ENCODE results near the gene MYMX.
A peak's percentile ranks its signal among the peaks of the same experiment; 100 is the strongest.

Gene MYMX

DNA sequence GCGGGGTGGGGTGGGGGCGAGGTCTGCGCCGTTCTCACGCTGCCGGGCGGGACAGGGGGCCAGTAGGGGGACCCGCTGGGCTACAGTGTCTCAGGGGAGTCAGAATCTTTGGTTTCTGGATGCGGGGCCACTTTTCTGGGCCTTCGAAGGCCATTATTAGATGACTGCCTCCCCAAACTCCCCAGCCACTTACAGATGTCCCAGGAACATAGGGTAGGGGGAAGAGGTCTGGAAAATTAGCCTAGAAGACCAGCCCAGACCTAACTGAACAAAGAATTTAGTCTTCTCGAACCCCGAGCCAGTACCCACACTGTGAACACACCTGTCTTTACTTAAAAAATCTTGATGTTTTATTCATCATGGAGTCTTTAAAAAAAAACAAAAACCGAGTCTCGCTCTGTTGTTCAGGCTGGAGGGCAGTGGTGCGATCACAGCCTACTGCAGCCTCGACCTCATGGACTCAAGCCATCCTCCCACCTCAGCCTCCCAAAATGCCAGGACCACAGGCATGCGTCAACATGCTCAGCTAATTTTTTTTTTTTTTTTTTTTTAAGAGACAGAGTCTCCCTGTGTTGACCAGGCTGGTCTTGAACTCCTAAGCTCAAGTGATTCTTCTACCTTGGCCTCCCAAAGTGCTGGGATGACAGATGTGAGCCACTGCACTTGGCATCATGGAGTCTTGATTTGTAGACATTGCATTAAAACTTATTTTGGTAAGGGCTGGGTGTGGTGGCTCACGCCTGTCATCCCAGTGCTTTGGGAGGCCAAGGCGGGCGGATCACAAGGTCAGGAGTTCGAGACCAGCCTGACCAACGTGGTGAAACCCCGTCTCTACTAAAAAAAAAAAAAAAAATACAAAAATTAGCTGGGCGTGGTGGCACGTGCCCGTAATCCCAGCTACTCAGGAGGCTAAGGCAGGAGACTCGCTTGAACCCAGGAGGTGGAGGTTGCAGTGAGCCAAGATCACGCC lies 3.4 kb downstream of the MYMX start:
- Mint-ChIP-seq H3K36me3 (no peaks in the 10 kb centered on the region), H3K4me3 (peak overlapping the region; percentile 84), H3K27me3 (no peaks in the 10 kb centered on the region), H3K4me1 (peaks cover 30% of the 10 kb centered on the region), H3K9me3 (no peaks in the 10 kb centered on the region), H3K27ac (no peak overlapping the region)
- DNase-seq (ENCODE audit: low spot score in 2 of 2) (no peak), ATAC-seq (ENCODE audit: low read depth) (no peak)

DNA sequence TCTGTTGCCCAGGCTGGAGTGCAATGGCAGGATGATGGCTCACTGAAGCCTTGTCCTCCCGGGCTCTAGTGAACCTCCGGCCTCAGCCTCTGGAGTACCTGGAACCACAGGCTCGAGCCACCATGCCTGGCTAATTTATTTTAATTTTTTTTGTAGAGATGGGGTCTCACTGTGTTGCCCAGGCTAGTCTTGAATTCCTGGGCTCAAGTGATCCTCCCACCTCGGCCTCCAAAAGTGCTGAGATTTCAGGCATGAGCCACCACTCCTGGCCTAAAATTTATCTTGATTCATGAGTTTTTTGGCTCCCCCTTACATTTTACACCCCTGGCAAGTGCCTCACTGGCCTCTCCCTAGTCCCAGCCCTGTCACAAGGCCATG lies 4.2 kb downstream of the MYMX start:
- DNase-seq (ENCODE audit: low spot score in 2 of 2) (no peak), ATAC-seq (ENCODE audit: low read depth) (no peak)
- H3K27ac Mint-ChIP-seq: no peak overlapping the region
- H3K27me3 Mint-ChIP-seq: no peaks in the 10 kb centered on the region
- peak overlapping the region; percentile 21 for H3K4me3 Mint-ChIP-seq
- no peaks in the 10 kb centered on the region for H3K9me3 Mint-ChIP-seq
- H3K36me3 Mint-ChIP-seq: no peaks in the 10 kb centered on the region
- H3K4me1 Mint-ChIP-seq: peaks cover 30% of the 10 kb centered on the region

GRCh38 chr6:44221291-44221960 lies 4.7 kb downstream of the MYMX start:
- Mint-ChIP-seq H3K27ac (no peak overlapping the region), H3K36me3 (no peaks in the 10 kb centered on the region), H3K9me3 (no peaks in the 10 kb centered on the region), H3K27me3 (no peaks in the 10 kb centered on the region), H3K4me3 (peak overlapping the region; percentile 21), H3K4me1 (peaks cover 30% of the 10 kb centered on the region)
- peak; percentile 61 for ATAC-seq (ENCODE audit: low read depth)
- peak; percentile 64 to 68 for DNase-seq (ENCODE audit: low spot score in 2 of 2)

DNA sequence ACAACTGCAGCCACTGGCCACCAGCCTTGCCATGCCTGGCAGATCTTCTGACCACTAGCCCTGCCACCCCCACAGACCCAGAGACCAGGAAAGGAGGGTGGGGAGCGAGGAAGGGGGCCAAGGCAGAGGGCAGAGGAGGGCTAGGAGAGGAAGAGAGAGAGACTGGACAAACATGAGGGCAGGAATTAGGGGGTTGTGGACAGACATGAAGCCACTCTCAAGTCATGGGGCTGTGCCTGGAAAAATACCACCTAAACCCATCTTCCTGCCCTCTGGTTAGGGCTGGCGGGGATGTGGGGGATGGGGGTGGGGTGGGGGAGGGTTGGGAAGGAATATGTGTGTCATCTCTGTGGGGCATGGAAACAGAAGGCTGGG lies 5.2 kb downstream of the MYMX start:
- Mint-ChIP-seq H3K9me3 (no peaks in the 10 kb centered on the region), H3K4me3 (no peak overlapping the region), H3K27me3 (no peaks in the 10 kb centered on the region), H3K4me1 (peaks cover 30% of the 10 kb centered on the region), H3K36me3 (no peaks in the 10 kb centered on the region), H3K27ac (no peak overlapping the region)
- DNase-seq (ENCODE audit: low spot score in 2 of 2): no peak
- ATAC-seq (ENCODE audit: low read depth): no peak

- no peaks in the 10 kb centered on the region for H3K27me3 Mint-ChIP-seq
- ATAC-seq (ENCODE audit: low read depth) (peak; percentile 2), DNase-seq (ENCODE audit: low spot score in 2 of 2) (no peak)
- peaks cover 30% of the 10 kb centered on the region for H3K4me1 Mint-ChIP-seq
- H3K9me3 Mint-ChIP-seq: no peaks in the 10 kb centered on the region
- H3K4me3 Mint-ChIP-seq: peak overlapping the region; percentile 88
- H3K36me3 Mint-ChIP-seq: no peaks in the 10 kb centered on the region
- H3K27ac Mint-ChIP-seq: peak overlapping the region; percentile 63
Measured at GRCh38 chr6:44222486-44223318, 6.0 kb downstream of the MYMX start.

DNA sequence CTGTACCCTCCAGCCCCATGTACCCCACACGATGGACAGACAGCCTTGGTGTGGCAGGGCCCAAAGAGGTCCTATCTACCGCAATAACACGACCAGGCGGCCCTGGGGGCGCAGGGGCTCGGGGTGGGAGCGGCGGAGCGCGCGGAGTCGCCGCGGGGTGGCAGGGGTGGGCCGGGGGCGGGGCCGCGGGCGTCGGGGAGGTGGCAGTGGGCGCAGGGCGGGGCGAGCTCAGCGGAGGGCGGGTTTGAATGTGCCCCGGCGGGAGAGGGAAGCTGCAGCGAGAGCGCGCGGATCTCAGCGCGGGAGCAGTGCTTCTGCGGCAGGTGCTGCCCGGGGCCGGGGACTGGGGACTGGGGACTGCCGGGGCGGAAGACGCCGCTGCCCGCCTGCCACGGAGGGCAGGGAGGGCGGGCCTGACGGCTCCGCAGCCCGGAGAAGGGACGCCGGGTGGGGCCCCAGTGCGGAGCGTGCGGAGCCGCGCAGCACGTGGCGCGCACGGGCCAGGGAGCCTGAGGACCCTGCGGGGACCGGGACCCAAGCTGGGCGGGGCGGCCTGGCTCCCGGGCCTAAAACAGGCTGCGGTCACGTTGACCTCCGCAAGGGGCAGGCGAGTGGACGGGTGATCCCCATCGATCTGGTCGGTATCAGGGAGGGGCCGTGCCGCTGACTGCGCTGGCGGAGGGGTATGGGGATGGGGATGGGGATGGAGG lies 6.7 kb downstream of the MYMX start, which contains the start of gene SLC29A1:
Gene SLC29A1, plus strand, starts transcription at position 277 of the 710 bp plus-strand sequence. CDS start 3,719 bp downstream, outside the sequence.
- DNase-seq (ENCODE audit: low spot score in 2 of 2) (peak; percentile 75 to 76), ATAC-seq (ENCODE audit: low read depth) (peak; percentile 83)
- H3K4me1 Mint-ChIP-seq: peaks cover 27% of the 10 kb centered on the region
- H3K4me3 Mint-ChIP-seq: peak within 1 kb of the TSS; percentile 88
- H3K27me3 Mint-ChIP-seq: no peaks in the 10 kb centered on the region
- H3K9me3 Mint-ChIP-seq: no peaks in the 10 kb centered on the region
- H3K36me3 Mint-ChIP-seq: no peaks in the 10 kb centered on the region
- peak within 1 kb of the TSS; percentile 63 for H3K27ac Mint-ChIP-seq

DNA sequence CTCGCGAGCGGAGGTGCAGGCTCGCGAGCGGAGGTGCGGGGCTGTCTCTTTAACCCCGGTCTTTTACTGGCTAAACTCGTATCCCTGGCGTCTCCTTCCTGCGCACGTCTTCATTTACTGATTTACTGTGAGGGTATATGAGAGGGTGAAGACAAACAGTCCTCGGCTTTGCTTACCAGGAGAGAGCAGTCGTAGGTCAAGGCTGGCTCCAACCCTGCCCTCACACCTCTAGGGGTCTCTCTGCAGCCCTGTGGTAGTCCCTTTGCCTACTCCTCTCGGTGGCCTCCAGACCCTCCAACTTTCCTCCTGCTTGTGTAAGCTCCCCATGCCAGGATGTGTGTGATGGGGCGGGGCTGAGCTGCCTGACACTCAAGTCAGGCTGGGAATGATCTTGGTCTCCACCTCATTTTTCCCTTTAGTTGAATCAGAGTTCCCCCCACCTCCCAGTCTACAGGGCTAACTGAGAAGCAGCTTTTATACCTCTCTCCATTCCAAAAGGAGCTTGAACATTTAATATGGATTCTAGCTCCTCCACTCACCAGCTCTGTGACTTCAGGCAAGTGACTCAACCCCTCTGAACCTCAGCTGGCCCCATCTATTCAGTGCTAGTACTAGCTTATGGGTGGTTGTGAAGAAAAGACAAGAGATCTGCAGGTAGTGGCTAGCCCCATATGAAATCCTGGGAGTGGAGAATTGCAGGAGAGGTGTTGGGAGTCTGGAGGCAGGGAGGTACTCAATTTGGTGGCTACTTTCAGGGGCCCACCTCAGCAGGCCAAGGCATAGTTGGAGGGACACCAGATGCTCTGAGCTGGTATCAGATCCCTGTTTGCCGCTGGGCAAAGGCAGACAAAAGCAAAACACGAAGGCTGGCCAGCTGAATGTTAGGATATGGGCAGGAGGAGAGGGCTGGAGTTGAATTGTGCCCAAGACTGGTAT lies 7.6 kb downstream of the MYMX start:
- ATAC-seq (ENCODE audit: low read depth) (no peak), DNase-seq (ENCODE audit: low spot score in 2 of 2) (no peak)
- H3K4me1 Mint-ChIP-seq: peaks cover 23% of the 10 kb centered on the region

DNA sequence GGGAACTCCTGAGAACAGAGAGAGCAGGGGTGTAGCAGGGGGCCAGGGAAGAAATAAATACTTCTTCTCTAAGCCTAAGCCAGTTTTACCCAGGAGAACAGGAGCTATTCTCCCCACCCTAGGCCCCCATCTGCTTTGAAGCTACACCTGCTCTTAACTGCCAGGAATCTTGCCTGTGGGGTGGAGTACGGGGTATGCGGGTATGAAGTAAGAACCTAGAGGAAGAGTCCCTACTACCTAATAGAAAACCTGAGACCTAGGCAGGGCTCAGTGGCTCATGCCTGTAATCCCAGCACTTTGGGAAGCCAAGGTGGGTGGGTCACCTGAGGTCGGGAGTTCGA lies 8.2 kb downstream of the MYMX start:
- no peaks in the 10 kb centered on the region for H3K36me3 Mint-ChIP-seq
- peaks cover 21% of the 10 kb centered on the region for H3K4me1 Mint-ChIP-seq
- no peaks in the 10 kb centered on the region for H3K9me3 Mint-ChIP-seq
- no peak for DNase-seq (ENCODE audit: low spot score in 2 of 2)
- H3K27ac Mint-ChIP-seq: no peak overlapping the region
- H3K27me3 Mint-ChIP-seq: no peaks in the 10 kb centered on the region
- ATAC-seq (ENCODE audit: low read depth): no peak
- no peak overlapping the region for H3K4me3 Mint-ChIP-seq

More for the DNA sequence above, 7.6 kb downstream of the MYMX start:
- no peaks in the 10 kb centered on the region for H3K36me3 Mint-ChIP-seq
- no peaks in the 10 kb centered on the region for H3K9me3 Mint-ChIP-seq
- no peak overlapping the region for H3K27ac Mint-ChIP-seq
- no peaks in the 10 kb centered on the region for H3K27me3 Mint-ChIP-seq
- peak overlapping the region; percentile 88 for H3K4me3 Mint-ChIP-seq

DNA sequence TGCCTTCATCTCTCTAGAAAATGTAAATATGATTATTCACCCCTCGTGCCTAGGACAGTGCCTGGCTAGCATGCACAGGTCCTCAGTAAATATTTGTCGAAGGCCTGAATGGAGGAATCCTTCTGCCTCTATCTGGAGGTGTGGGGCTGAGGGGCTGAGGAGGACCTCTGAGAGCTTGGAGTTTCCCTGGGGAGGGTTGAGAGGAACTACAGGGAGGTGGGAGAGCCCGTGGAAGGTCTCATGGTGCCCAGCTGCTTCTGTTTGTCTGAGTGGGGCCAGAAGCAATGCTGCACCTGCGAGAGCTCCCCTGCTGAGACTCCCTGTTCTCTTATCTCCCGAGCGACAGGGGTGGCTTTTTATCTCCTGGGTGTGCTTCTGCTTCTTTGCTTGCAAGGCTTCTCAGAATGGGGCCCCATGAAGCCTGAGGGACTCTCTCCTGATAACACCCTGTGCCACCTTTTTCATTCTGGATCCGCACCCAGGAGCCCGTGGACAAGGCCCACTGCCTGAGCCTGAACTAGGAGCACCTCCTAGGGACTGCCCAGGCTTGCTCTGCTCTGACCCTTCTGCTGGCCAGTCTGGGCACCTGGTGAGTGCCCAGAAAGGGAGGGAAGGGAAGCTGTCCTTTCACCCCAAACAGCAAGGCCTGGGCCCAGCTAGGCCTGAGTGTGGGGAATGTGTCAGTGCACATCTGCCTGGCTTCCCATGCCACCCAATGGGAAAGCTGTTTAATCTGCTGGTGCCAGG lies 9.0 kb downstream of the MYMX start:
- ATAC-seq (ENCODE audit: low read depth) (no peak), DNase-seq (ENCODE audit: low spot score in 2 of 2) (no peak)
- Mint-ChIP-seq H3K27me3 (no peaks in the 10 kb centered on the region), H3K4me1 (peaks cover 21% of the 10 kb centered on the region), H3K27ac (no peak overlapping the region), H3K9me3 (no peaks in the 10 kb centered on the region), H3K36me3 (no peaks in the 10 kb centered on the region), H3K4me3 (no peak overlapping the region)

- peaks cover 17% of the 10 kb centered on the region for H3K4me1 Mint-ChIP-seq
- no peak overlapping the region for H3K27ac Mint-ChIP-seq
- DNase-seq (ENCODE audit: low spot score in 2 of 2) (no peak), ATAC-seq (ENCODE audit: low read depth) (no peak)
- no peak overlapping the region for H3K4me3 Mint-ChIP-seq
- H3K9me3 Mint-ChIP-seq: no peaks in the 10 kb centered on the region
- H3K36me3 Mint-ChIP-seq: no peaks in the 10 kb centered on the region
- no peaks in the 10 kb centered on the region for H3K27me3 Mint-ChIP-seq
Measured at GRCh38 chr6:44226368-44227147, 9.8 kb downstream of the MYMX start.

DNA sequence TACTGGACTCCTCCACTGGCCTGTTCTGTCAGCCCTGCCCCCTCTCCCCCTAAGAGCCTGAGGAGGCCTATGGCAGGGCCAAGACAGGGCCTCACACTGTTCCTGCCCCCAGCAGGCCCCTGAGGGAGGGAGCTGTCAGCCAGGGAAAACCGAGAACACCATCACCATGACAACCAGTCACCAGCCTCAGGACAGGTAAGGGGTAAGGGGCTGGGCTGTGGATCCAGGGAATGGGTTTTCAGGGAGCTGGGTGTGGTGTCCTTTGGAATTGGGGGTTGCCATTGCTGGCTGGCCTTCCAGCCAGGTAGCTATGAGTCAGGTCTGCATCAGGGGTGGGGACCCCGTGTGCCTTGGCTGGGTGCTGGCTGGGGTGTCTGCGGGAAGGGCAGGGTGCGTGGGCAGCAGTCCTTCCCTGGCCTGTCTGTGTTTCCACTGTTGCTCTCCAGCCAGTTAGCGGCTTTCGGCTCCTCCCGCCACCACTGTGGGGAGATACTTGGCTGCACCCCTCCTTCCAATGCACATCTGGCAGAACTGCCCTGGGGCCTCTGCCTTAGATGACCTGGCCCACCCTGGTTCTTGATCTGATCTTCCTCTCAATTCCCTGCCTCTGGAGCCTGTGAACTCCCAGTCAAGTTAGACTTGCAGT lies 10.5 kb downstream of the MYMX start:
- Mint-ChIP-seq H3K4me1 (peaks cover 15% of the 10 kb centered on the region), H3K36me3 (no peaks in the 10 kb centered on the region), H3K27me3 (no peaks in the 10 kb centered on the region), H3K9me3 (no peaks in the 10 kb centered on the region), H3K27ac (no peak overlapping the region), H3K4me3 (no peak overlapping the region)
- no peak for DNase-seq (ENCODE audit: low spot score in 2 of 2)
- no peak for ATAC-seq (ENCODE audit: low read depth)
